Effector CD4-positive, alpha-beta T cell (primary cell): ENCODE results near the gene PRSS22. TPM values are rescaled to one million over a fixed set of nuclear protein-coding genes. Genes with fewer than 3 reads are reported as not detected.
A peak's percentile ranks its signal among the peaks of the same experiment; 100 is the strongest.

Experiments
- DNase-seq: peaks from one replicate; pipeline ENCODE4 v3.0.0-alpha.2; 2020
- total RNA-seq: gene quantifications from one replicate; lab custom pipeline; 2026; lab: John Stamatoyannopoulos, UW

PRSS22 gene, protein sequence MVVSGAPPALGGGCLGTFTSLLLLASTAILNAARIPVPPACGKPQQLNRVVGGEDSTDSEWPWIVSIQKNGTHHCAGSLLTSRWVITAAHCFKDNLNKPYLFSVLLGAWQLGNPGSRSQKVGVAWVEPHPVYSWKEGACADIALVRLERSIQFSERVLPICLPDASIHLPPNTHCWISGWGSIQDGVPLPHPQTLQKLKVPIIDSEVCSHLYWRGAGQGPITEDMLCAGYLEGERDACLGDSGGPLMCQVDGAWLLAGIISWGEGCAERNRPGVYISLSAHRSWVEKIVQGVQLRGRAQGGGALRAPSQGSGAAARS
- not detected for total RNA-seq

DNA sequence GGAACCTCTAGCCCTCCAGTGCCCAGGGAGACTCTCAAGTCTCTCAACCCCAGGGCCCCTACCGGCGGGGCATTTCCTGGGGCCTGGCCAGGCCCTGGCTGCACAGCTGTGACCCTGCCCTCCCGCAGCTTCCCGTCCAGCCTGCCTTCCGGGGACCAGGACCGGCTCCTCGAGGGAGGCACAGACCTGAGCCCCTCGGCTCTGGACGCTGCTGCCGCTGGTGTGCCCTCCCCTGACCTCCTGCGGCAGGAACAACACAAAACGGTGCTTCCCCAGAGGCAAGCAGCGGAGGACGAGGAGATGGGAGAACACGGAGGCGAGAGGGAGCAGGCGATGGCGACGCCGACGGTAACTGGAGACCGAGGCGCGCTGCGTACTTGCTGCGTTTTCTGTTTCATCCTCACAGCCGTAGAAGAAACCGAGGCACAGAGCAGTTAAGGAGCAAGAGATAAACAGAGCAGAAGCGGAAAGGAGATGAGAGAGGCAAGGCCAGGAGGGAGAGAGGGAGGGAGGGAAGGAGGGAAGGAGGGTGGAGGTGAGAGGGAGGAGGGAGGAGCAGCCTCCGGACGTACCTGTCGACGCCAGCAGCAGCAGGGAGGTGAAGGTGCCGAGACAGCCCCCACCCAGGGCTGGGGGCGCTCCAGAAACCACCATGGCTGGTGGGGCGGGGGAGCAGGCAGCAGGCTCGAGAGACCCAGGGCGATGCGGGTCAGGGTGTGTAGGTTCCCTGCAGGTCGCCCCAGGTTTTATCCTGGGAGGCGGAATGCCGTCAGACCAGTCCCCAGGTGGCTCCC is at the start of gene PRSS22:
Gene PRSS22, minus strand, starts transcription at position 720 of the 794 bp plus-strand sequence. Its CDS starts 66 bp downstream, at position 654.
- DNase-seq = no peak

DNA sequence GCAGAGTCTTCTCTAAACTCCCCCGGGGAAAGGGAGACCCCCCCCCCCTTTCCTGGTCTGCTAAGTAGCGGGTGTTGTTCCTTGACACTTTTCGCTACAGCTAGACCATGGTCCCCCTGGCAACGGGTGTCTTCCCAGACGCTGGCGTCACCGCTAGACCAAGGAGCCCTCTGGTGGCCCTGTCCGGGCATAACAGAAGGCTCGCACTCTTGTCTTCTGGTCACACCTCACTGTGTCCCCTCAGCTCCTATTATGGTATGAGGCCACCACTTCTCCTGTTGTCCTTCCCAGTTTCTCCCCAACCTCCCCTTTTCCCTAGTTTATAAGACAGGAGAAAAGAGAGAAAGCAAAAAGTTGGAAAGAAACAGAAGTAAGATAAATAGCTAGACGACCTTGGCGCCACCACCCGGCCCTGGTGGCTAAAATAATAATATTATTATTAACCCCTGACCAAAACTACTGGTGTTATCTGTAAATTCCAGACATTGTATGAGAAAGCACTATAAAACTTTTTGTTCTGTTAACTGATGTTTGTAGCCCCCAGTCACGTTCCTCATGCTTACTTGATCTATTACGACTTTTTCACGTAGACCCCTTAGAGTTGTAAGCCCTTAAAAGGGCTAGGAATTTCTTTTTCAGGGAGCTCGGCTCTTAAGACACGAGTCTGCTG is 49.2 kb upstream of the PRSS22 start:
- peak; percentile 33 for DNase-seq

DNA sequence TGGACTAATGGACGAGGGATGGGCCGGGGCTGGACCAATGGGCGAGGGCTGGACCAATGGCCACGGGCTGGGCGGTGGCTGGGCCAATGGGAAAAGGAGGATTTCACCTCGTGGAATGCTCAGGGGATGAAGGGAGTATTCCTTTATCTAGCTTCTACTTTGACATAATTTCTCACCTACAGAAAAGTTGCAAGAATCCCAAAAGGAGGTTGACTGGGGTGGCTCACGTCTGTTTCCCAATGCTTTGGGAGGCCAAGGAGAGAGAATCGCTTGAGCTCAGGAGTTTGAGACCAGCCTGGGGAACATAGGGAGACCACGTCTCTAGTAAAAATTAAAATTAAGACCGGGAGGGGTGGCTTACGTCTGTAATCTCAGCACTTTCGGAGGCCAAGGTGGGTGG is 48.0 kb upstream of the PRSS22 start:
- DNase-seq = no peak

DNA sequence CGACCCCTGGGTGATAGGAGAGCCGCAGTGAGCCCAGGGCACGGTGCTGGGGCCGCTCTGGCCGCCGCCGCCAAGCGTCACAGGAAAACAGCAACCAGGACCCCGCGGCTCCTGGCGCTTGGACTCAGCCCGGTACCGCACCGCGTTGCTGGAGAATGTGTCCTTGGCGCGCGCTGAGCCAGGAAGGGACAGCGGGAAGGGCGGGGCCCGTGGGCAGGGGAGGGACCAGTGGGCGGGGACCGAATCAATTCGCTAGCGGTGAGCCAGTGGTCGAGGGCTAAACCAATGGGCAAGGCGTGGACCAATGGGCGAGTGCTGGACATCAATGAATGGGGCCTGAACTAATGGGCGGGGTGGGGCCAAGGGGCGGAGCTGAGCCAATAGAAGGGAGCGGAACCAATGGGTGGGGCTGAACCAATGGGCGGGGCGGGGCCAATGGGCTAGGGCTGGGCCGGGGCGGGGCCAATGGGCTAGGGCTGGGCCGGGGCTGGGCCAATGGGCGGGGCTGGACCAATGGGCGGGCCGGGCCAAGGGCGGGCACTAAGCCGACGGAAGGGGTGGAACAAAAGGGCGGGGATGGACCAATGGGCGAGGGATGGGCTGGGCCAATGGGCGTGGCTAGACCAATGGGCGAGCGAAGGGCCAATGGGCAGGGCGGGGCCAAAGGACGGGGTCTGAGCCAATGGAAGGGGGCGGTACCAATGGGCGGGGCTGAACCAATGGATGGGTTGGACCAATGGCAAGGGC is 47.4 kb upstream of the PRSS22 start:
- peak; percentile 82 for DNase-seq

DNA sequence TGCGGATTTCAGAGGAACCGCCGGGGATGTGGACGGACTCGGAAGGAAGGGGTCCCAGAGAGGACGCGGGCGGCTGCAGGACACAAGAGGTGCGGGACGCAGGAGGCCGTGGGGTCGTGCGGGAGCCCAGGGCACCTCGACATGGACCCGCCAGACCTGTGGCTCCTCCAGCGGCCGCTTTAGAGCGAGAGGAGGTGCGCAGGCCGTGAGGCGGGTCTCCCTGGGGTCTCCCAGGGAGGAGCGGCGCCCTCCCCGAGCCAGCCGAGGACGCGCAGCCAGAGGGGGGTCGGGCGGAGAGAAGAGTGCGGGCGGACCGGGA is 46.9 kb upstream of the PRSS22 start:
- no peak for DNase-seq

DNA sequence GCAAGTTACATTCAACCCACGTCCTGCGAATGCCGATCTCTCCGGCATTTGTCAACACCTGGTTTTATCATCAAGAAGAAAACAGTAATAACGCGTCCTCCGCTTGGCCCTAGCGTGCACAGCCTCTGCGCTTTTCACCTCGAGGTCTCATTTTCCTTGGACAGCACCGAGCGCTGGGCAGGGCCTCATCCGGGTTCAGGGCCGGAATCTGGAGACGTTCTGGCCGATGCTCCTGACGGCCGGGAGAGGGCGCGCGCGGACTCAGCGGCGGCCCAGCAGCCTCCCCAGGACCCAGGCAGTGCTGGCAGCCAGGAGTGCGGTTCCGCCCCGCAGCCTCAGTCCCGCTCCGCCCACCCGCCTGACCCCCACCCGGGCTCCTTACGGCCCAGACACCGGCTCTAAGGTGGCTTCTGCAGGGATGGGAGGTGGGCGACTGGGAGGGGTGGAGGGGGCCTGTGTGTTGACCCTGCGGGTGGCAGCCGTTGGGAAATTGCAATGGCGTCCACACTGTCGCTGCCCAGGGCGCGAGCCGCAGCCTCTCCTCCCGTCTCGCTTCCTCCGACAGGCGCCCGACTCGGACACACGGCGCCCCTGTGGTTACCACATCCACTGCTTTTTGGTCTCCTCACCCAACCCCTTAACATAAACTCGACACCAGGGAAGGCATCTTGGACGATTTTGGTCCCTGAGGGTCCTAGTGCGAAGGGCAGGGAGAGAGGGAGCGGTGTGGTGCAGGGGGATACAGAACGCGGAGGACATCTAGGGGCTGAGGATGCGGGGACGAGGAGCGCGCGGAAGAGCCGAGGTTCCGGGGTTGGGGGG is 46.3 kb upstream of the PRSS22 start:
- peak; percentile 67 for DNase-seq

DNA sequence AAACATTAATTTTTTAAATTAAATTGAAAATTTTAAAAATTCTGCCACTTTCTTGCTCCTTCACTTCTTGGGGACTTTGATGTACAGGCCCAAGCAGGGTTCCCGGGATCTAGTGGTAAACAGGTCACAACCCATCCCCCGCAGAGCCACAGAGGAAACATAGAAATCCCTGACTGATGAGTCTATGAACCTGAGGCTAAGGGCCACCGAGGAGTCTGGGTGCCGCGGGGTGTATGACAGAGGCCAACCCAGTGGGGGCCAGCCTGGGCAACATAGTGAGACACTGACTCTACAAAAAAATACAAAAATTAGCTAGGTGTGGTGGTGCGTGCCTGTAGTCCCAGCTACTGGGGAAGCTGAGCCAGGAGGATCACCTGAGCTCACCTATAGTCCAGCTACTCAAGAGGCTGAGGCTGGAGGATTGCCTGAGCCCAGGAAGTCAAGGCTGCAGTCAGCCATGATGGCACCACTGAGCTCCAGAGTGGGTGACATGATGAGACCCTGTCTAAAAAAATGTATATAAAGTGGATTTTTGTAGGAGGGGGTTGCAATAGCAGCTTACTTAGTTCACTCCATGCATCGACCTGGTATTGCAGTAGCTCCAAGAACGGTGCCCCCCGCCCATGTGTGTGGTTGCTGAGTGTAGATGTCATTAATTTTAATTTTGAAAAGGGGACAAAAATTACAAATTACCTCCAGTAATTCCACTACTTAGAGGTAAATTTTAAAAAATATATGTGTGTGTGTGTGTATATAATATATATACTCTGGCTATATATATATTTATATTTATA is 44.6 kb upstream of the PRSS22 start:
- DNase-seq = no peak

DNA sequence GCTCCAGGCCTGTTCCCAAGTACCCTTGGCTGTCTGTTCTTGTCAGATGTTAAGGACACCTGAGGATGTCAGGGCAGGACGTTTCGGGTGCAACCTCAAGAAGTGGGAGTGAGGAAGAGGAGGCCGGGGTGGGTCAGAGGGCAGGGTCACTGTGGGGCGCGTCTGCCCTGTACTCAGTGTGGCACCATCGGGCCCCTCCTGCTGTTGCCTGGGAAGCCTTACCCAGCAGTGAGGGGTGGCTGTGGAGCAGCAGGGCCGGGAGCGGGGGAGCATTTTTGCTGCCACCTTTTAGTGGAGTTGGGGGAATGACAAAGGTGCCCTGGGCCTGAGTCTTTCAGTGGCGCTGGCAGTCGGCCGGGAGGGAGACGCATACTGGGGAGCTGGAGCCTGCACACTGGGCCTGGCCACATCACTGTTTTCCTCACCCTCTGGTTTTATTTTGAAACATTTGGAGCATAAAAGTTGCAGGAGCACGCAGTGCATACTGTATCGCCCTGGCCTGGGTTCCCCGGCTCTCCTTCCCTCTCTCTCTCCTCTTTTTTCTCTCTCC is 42.6 kb upstream of the PRSS22 start:
- DNase-seq = no peak

DNA sequence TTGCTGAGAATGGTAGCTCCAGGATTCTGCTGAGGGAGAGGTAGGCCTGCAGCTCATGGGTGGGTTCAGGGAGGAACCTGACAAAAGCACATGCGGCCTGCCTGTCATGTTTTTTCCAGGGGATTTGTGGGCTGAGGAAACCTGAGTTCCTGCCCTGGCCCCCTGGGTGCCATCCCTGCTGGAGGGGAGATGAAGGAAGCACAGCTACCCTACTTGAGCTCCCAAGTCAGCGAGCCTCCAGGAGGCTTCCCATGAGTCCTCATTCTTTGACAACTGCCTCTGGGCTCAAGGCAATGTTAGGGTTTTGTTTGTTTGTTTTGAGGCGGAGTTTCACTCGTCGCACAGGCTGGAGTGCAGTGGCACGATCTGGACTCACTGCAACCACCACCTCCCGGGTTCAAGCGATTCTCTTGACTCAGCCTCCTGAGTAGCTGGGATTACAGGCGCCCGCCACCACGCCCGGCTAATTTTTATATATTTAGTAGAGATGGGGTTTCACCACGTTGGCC is 41.6 kb upstream of the PRSS22 start:
- DNase-seq = no peak

DNA sequence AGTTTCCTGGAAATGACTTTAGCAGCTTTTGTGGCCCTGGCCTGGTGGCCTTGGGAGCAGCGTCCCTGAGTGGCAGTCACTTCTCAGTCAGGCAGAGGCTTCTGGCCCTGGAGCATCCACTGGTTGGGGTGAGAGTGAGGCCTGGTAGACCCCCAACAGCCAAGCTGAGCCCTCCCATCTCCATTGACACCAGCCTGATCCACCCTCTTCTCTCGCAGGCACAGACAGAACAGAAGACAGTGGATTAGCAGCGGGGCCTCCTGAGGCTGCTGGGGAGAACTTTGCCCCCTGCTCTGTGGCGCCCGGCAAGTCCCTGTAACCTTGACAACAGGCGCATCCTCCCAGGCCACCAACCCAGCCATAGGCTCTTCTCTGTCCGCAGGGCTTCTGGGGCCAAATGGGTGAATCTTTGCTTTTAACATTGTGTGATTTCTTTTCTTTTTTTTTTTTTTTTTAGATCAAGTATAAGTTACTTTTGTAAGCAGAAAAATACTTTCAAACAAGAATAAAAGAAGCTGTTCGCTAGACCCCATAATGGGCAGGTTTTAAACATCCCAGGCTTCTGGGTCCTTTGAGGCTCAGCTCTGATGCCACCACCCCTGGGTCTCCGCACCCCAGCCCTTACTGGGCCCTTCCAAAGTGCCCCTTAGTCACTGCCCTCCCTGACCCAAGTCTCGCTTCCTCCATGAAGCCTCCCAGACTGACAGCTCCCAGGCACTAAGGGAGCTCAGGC is 41.0 kb upstream of the PRSS22 start:
- DNase-seq = no peak

DNA sequence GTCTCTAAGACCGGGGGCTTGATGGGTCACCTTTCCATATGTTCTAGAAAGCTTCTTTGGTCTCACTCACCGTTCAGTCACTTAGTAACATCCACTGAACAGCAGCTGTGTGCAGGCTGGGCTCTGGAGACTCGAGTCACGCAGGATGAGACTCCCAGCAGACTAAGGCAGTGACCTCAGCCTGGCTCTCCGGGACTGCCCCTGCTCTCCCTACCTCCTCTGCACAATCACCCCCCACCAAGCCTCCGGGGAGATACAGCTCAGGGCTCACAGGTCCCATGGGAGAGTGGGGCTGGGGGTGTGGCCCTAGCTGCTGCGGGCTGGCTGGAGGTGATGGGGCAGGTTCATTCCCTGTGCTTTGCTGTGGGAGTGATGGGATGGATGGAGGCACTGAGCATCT is 39.1 kb upstream of the PRSS22 start:
- no peak for DNase-seq

DNA sequence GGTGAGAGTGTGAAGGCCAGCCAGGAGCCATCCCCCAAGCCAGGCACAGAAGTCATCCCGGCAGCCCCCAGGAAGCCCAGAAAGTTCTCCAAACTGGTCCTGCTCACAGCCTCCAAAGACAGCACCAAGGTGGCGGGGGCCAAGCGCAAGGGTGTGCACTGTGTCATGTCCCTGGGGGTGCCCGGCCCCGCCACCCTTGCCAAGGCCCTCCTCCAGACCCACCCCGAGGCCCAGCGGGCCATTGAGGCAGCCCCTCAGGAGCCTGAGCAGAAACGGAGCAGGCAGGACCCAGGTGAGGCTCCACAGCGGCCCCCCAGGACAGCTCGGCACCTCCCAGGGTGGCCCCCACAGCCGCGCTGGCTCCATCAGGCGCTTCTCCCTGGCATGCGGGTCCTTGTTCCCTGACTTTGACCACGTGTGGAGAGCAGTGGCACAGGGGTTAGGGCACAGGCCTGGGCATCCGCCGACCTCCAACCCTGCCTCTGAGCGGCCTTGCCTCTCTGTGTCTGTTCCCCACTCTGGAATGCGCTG is 38.6 kb upstream of the PRSS22 start:
- DNase-seq = no peak

DNA sequence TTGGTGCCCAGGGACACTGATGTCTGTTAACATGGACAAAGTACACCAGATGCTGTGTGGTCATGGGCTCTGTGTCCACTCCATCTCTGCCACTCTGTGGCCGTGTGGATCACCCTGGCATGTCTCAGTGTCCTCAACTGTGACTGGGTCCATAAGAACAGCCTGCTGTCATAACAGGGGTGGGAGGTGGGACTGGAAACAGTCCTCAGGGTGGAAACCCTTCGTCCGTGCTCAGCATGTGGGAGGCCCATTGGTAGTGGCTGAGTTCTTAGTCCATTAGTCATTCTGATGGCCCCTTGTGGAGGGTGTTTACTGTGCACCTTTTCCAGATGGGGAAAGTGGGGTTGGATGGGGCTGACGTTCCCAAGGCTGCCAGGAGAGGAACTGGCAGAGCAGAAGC is 37.8 kb upstream of the PRSS22 start:
- no peak for DNase-seq

DNA sequence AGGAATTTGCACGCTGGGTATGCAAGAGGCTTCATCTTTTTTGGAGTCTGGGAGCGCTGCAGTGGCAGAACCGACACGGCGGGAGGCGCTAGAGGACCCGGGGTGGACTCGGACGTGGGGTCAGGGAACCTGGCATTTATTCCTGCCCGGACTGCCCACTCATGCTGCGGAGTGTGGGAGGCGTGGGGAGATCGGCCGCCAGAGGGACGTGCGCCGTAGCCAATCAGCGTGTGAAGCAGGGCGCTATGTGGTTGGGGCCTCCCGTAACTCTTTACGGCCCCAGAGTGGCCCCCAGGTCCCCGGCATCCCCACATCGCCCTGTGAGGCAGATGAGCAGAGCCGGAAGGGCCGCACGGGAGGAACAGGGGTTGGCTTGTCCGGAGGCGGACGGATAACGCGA is 36.3 kb upstream of the PRSS22 start:
- DNase-seq = no peak

DNA sequence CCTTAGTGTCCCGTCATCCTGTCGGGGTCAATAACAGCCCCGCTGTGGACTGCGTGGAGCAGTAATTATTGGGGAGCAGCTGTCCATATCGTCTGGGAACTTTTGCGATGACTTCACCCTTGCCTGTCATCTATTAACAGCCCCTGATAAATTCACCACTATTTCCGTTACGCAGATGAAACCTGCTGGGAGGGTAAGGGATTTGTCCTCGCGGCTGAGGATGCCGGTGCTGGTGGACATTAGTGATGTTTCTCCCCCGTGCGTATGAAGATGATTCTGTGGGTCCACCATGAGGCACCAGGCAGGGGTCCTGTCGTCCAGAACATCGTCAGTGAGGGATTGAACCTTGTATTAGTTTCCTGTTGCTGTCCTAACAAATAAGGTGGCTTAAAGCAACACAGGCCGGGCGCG is 26.1 kb upstream of the PRSS22 start:
- DNase-seq = no peak

DNA sequence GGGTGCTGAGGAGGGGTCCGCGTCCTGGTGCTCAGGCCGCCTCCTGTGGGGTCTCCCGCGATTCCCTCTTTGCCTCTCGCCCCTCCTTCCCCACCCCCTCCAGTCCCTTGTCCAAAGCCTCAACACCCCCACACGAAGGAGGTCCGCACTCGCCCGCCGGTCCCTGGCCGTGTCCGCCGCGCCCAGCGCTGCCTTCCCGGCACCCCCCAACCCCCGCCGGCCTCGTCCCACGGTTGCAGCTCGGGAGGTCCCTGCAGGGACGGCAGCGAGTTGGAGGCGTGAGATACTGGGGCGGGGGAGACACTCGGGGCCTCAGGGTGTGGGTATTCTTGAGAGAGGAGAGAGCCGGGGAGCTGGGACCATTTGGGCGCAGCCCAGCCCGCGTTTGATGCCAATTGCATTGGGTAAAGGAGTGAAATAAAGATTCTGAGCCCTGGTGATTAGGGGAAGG is 25.5 kb upstream of the PRSS22 start:
- DNase-seq = no peak

DNA sequence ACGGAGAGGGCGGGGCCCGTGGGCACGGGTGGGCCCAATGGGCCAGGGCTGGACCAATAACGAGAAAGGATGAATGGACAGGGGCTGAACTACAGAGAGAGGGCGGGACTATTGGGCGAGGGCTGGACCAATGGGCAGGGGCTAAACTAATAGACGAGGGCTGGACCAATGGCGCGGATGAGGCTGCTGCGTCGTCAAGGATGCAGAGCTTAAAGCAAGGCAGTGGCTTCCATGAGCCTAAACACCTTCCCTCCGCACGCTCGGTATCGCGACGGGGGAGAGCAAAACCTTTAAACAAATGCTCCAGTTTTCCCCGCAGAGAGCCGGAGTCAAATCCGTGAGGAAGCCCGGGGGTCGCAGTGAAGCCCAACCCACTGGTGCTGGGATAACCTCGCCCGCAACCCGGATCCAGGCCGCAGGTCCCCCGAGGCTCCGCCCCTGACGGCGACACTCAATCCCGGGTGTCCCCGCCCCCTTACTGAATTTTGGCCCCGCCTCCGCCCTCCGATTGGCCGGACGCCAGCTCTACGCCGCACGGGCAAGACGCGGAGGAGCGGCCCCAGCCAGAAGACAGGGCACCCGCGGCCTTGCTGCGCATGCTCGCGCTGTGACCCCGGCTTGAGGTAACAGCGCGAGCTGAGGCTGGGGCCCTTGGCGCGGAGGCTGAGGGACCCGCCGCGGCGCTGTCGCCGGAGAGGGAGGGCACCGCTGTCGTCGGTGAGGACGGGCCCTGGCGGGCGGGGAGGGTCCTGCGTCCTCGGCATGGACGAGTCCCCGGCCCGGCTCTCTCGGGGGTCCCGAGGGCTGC is 24.9 kb upstream of the PRSS22 start, which contains the start of gene FLYWCH2:
Gene FLYWCH2, plus strand, starts transcription at position 566 of the 808 bp plus-strand sequence. CDS start 13,235 bp downstream, outside the sequence.
- DNase-seq = peak; percentile 98
